ENCODE measurements around the gene CDC16. TPM values are rescaled to one million over a fixed set of nuclear protein-coding genes. Genes with fewer than 3 reads are reported as not detected.

Gene CDC16
- total and polyA plus RNA-seq, 3 experiments from 2014 or later = 22.1 to 79.5 (median 74.7) TPM

DNA sequence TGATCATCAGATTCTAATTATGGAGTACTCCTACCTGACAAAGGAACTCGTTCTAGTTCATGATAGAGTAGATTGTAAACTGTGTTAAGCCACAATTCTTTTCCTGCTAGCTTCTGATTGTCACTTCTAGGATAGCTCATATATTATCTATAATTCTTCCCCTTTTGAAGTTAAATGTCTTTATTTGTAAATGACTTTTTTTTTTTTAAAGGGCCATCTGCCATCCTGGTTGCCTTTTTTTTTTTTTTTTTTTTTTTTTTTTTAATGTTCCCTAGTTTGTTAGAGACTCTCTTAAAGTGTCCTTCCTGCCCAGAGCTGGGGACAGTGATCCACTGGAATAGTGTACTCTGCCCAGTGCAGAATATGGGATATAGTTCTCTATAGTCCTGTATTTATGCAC is 83.9 kb downstream of the CDC16 start:
- H3K4me3 Mint-ChIP-seq = peak overlapping the region in 1 of 7 donors; percentile 41
- peaks cover 19% of the 10 kb centered on the region for H3K36me3 ChIP-seq (ENCODE audit: insufficient read depth, low read length)
- H3K27ac Mint-ChIP-seq = peak overlapping the region in 6 of 8 donors; percentile 1 to 78 (median 60)
- H3K27me3 ChIP-seq (ENCODE audit: insufficient read depth, low read length, poor library complexity, severe bottlenecking) = no peaks in the 10 kb centered on the region
- H3K9me3 Mint-ChIP-seq = no peaks in the 10 kb centered on the region
- ChIA-PET CTCF (interaction anchor here (0.6 to 1.3 kb wide), 3 partner anchors 16 to 83 kb away, joined by 3 to 4 read pairs (median 3); no protein-coding TSS in a partner anchor), POLR2A (interaction anchor here (0.6 kb wide), 1 partner anchor 279 kb away, joined by 4 read pairs; no protein-coding TSS in a partner anchor)
- H3K36me3 Mint-ChIP-seq = peaks cover 7 to 42% (median 8%) of the 10 kb centered on the region in 3 donors
- DNase-seq = no peak
- H3K9me3 ChIP-seq (ENCODE audit: low read length) = no peaks in the 10 kb centered on the region
- no peaks in the 10 kb centered on the region for H3K27me3 Mint-ChIP-seq
- H3K27ac ChIP-seq (ENCODE audit: low read depth, low read length) = no peak overlapping the region
- H3K4me1 ChIP-seq (ENCODE audit: insufficient read depth, low read length) = peaks cover 2% of the 10 kb centered on the region
- peaks cover 46 to 55% (median 53%) of the 10 kb centered on the region in 3 donors for H3K4me1 Mint-ChIP-seq
- H3K4me3 ChIP-seq (ENCODE audit: low read length) = no peak overlapping the region

- no peak overlapping the region for H3K4me3 Mint-ChIP-seq
- Histone ChIP-seq H3K36me3 (ENCODE audit: insufficient read depth, low read length) (peaks cover 27% of the 10 kb centered on the region), H3K4me3 (ENCODE audit: low read length) (no peak overlapping the region), H3K27me3 (ENCODE audit: insufficient read depth, low read length, poor library complexity, severe bottlenecking) (no peaks in the 10 kb centered on the region), H3K9me3 (ENCODE audit: low read length) (no peaks in the 10 kb centered on the region), H3K27ac (ENCODE audit: low read depth, low read length) (no peak overlapping the region), H3K4me1 (ENCODE audit: insufficient read depth, low read length) (no peaks in the 10 kb centered on the region)
- peaks cover 42 to 50% (median 49%) of the 10 kb centered on the region in 3 donors for H3K4me1 Mint-ChIP-seq
- H3K27me3 Mint-ChIP-seq = no peaks in the 10 kb centered on the region
- H3K9me3 Mint-ChIP-seq = no peaks in the 10 kb centered on the region
- ChIA-PET POLR2A (no interaction called here), CTCF (interaction anchor here (1.1 to 1.3 kb wide), 3 partner anchors 16 to 22 kb away, joined by 3 read pairs; no protein-coding TSS in a partner anchor)
- no peak for DNase-seq
- peak overlapping the region in 7 of 8 donors; percentile 1 to 72 (median 13) for H3K27ac Mint-ChIP-seq
- peaks cover 12 to 50% (median 13%) of the 10 kb centered on the region in 3 donors for H3K36me3 Mint-ChIP-seq
These were observed 84.8 kb downstream of the CDC16 start for GRCh38 chr13:114319441-114319913.

GRCh38 chr13:114320065-114320464 is 85.4 kb downstream of the CDC16 start:
- Histone ChIP-seq H3K27ac (ENCODE audit: low read depth, low read length) (no peak overlapping the region), H3K4me1 (ENCODE audit: insufficient read depth, low read length) (no peaks in the 10 kb centered on the region), H3K9me3 (ENCODE audit: low read length) (no peaks in the 10 kb centered on the region), H3K4me3 (ENCODE audit: low read length) (no peak overlapping the region), H3K27me3 (ENCODE audit: insufficient read depth, low read length, poor library complexity, severe bottlenecking) (no peaks in the 10 kb centered on the region), H3K36me3 (ENCODE audit: insufficient read depth, low read length) (peaks cover 33% of the 10 kb centered on the region)
- Mint-ChIP-seq H3K27ac (peak overlapping the region in 7 of 8 donors; percentile 0 to 72 (median 13)), H3K9me3 (no peaks in the 10 kb centered on the region), H3K4me3 (no peak overlapping the region), H3K36me3 (peaks cover 12 to 53% (median 13%) of the 10 kb centered on the region in 3 donors), H3K4me1 (peaks cover 38 to 46% (median 45%) of the 10 kb centered on the region in 3 donors), H3K27me3 (no peaks in the 10 kb centered on the region)
- ChIA-PET CTCF (interaction anchor here (1.1 to 1.3 kb wide), 3 partner anchors 17 to 22 kb away, joined by 3 read pairs; no protein-coding TSS in a partner anchor), POLR2A (no interaction called here)
- no peak for DNase-seq

GRCh38 chr13:114321256-114321655 is 86.6 kb downstream of the CDC16 start:
- peaks cover 35% of the 10 kb centered on the region for H3K36me3 ChIP-seq (ENCODE audit: insufficient read depth, low read length)

More at GRCh38 chr13:114321256-114321655, 86.6 kb downstream of the CDC16 start:
- H3K36me3 Mint-ChIP-seq = peaks cover 12 to 64% (median 20%) of the 10 kb centered on the region in 3 donors
- H3K27me3 ChIP-seq (ENCODE audit: insufficient read depth, low read length, poor library complexity, severe bottlenecking) = no peaks in the 10 kb centered on the region
- no peaks in the 10 kb centered on the region for H3K27me3 Mint-ChIP-seq
- ChIA-PET POLR2A (no interaction called here), CTCF (no interaction called here)
- H3K9me3 ChIP-seq (ENCODE audit: low read length) = no peaks in the 10 kb centered on the region
- H3K27ac ChIP-seq (ENCODE audit: low read depth, low read length) = no peak overlapping the region
- peaks cover 4% of the 10 kb centered on the region for H3K4me1 ChIP-seq (ENCODE audit: insufficient read depth, low read length)
- no peak overlapping the region for H3K4me3 Mint-ChIP-seq
- no peak for DNase-seq
- no peak overlapping the region for H3K4me3 ChIP-seq (ENCODE audit: low read length)
- no peaks in the 10 kb centered on the region for H3K9me3 Mint-ChIP-seq
- peaks cover 40 to 50% (median 50%) of the 10 kb centered on the region in 3 donors for H3K4me1 Mint-ChIP-seq
- H3K27ac Mint-ChIP-seq = peak overlapping the region in 2 of 8 donors; percentile 57 to 73

Other genes starting within 250 kb of the CDC16 start
- gene RASA3, start 102.3 kb upstream of the CDC16 start, total RNA-seq = 10 to 100 TPM; 26.4 to 27.1 TPM
- gene RASA3, start 102.3 kb upstream of the CDC16 start, polyA plus RNA-seq = 123 TPM
- gene CFAP97D2, start 55.6 kb upstream of the CDC16 start, total RNA-seq = not detected
- 0.31 TPM for gene CFAP97D2, start 55.6 kb upstream of the CDC16 start, polyA plus RNA-seq
- gene UPF3A, start 46.7 kb downstream of the CDC16 start, total RNA-seq = 10 to 100 TPM; 48.0 to 52.9 TPM
- gene UPF3A, start 46.7 kb downstream of the CDC16 start, polyA plus RNA-seq = 41.4 TPM
- gene CHAMP1, start 79.6 kb downstream of the CDC16 start, total RNA-seq = 10 to 100 TPM; 42.6 to 48.3 TPM
- 7.3 TPM for gene CHAMP1, start 79.6 kb downstream of the CDC16 start, polyA plus RNA-seq